GM21717 (cell line): ENCODE measurements around the gene RAB2B.
"Not testable (repeated sequence)": the region's sequence is repeated elsewhere in the genome, so short reads cannot be mapped to it uniquely, and the experiment has no call there.

ENCODE experiments used
- ATAC-seq: cut with Tn5 transposase; IDR thresholded peaks from one replicate; pipeline ENCODE4 v1.9.1; 2021; ENCODE audit warnings: mild to moderate bottlenecking, moderate library complexity; ENCODE audit not compliant: unreplicated experiment

Gene RAB2B

DNA sequence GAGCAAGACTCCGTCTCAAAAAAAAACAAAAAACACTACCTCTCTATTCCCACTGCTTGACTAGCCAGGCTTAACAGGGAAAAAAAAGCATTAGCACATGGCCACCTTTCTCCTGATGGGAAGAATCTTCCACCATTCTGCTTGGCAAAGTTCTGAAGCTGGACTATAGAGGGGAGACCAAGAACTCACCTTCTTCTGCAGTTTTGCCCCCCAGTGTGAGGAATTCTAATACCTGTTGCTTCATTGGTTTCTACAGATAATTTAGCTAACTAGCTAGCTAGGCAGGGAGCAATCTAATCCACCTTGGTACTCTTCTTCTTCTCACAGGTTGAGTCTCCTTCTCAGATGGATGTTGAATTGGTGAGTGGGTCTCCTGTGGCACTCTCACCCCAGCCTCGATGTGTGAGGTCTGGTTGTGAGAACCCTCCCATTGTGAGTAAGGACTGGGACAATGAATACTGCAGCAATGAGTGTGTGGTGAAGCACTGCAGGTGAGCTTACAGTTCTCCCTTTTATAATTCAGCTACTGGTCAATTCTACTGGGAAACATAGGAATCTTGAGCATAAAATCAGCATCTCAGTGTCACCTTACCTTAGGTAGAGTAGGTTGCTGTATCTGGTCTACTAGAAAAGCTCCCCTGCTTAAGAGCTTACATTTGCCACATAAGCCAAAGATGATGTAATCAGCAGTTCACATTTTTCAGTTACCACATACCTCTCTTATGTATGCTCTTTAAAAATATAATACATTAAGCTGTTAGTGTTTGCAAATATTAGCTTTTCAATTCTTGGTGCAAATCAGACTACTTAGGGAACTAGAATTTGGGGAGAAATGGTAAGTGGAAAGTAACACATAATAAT lies 18.4 kb upstream of the RAB2B start:
- ATAC-seq: no peak

DNA sequence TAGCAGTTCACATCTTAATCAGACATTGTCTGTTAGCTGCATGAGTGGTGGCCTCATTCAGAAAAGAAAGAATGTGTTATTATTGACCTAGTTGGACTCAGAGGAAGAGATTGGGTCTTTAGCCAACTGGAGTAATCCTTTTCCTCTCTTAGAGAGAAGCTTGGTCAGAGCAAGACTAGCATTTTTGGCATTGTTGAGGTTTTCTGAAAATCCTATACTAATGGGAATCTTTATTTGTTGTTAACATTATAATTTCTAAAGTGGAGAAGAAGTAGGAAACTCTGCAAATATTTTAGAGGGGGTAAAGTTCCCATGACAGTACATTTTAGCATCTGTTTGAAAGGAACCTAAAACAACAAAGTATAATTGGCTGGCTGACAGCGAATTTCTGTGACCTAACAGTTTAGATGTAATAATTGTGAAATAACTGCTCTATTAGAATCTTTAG lies 9.9 kb upstream of the RAB2B start:
- no peak for ATAC-seq

GRCh38 chr14:21476523-21476924 lies 235 bp downstream of the RAB2B start:
- ATAC-seq: no peak

- no peak for ATAC-seq
Measured at GRCh38 chr14:21475767-21476522, 814 bp downstream of the RAB2B start.

DNA sequence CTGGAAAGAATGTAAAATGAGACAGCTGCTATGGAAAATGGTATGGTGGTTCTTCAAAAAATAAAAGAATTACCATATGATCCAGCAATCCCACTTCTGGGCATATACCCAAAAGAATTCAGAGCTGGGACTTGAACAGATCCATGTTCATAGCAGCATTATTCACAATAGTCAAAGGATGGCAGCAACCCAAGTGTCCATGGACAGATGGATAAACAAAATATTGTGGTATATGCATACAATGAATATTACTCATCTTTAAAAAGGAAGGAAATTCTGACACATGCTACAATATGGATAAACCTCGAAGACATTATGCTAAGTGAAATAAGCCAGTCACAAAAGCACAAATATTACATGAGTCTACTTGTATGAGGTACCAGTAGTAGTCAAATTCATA lies 9.1 kb downstream of the RAB2B start:
- ATAC-seq: no peak

DNA sequence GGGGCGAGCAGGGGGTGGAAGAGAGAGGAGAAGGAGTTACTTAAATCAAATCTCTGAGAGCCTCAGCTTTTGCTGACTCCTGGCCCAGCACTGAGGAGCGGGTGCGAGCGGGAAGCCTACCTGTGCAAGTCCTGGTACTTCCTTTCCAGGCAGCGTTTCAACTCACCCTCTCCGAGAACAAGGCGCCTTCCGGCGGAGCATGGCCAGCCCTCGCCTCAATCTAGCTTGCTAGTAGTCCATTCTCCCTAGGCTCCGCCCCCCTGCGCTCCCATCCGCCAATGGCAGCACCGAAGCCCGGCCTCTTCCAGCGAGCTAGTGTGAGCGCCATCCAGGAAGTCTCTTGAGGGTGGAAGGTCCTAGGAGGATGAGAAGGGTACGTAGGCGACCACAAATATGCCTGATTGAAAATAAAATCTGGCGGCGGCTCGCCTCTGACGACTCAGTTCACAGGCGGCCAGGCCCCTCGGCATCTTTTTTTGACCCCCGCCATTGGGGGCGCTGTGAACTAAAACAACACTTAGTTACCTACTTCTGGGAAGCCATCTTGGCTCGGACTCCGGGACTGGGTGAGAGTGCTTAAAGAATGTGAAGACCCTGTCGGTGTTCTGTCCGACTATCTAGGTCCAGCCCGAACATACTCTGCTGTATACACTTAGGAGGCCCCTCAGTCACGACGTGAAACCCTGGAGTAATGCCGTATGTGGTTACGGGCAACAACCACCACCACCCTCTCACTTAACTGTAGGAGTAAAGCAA lies 20.7 kb downstream of the RAB2B start, which contains the start of gene CHD8:
TSS of gene CHD8 (minus strand) at position 212 of the 756 bp plus-strand sequence. CDS start 24,480 bp downstream, outside the sequence.
- ATAC-seq: peak; percentile 96

DNA sequence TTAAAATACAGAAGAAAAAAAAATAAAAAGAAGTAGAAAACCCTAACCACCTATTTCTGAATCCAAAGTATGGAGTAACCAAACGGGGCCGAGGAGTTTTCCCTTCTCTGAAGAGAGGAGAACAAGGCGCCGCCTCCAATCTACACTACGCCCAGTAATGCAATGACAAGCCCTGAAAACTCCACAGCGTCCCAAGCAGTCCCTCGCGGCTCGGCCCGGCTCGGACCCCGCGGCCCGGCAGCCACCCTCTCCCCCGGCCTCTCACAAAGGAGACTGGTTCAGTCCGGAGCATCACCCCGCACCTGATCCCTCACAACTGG lies 21.2 kb downstream of the RAB2B start:
- peak; percentile 28 for ATAC-seq

GRCh38 chr14:21454843-21455544 lies 21.8 kb downstream of the RAB2B start:
- ATAC-seq: no peak

DNA sequence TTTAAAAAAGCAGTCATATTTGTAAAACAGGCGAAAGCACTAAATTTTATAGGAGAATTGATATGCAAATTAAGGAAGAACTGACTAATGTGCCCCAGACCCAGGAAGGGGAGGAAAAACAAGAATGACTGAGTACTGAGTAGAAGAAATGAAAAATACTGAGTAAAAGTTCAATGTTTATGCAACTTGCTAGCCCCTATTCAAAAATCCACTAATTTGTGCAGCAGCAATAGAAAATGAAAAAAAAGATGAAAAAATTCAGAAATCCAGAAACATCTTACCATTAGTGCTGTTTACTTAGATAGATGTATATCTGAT lies 26.9 kb downstream of the RAB2B start:
- no peak for ATAC-seq

- ATAC-seq: not testable (repeated sequence)
Measured at GRCh38 chr14:21442657-21443056, 34.1 kb downstream of the RAB2B start.

- ATAC-seq: no peak
Measured at GRCh38 chr14:21440859-21441258, 35.9 kb downstream of the RAB2B start.

DNA sequence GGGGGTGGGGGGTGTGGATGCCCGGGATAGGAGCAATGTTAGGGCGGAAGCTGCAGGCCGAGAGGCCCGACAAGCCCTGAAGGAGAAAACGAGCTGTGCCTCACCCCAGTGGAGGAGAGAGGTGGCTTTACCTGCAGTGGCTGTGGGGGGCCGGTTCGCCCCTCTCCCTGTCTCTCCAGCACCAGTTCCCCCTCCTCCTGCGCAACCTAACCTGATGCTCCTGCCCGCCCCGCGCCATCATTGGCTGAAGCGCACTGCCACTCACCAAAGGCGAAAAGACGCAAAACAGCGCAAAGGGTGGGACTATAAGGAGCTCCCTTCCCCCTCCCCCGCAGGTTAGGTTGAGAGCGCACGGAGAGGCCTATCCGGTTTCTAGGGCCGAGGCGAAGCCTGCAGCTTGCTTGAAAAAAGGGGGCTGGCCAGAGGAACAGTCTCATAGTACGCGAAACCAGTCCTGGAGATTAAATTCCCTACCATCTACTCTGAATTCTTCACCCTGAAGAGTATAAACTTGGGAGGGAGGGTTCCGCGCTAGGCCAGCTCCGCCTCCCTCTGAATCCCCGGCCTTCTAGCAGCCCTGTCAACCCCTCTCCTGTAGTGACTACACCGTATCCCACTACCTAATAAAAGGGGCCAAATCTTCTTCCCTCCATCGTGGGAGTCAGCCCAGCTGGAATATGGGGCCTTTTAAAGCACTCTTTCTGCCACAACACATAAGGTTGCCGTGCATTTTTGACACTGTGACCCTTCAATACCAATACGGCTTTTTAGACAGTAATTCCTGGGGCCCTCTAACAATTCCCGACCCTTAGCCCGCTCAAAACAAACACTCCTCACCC lies 39.5 kb downstream of the RAB2B start:
- peak; percentile 97 for ATAC-seq

- ATAC-seq: no peak
Measured at GRCh38 chr14:21436567-21437062, 40.1 kb downstream of the RAB2B start.

GRCh38 chr14:21431126-21431525 lies 45.6 kb downstream of the RAB2B start:
- ATAC-seq: no peak

GRCh38 chr14:21428930-21429329 lies 47.8 kb downstream of the RAB2B start:
- no peak for ATAC-seq

GRCh38 chr14:21426692-21427091 lies 50.1 kb downstream of the RAB2B start:
- no peak for ATAC-seq

GRCh38 chr14:21419528-21419927 lies 57.2 kb downstream of the RAB2B start:
- ATAC-seq: no peak

- no peak for ATAC-seq
Measured at GRCh38 chr14:21415329-21415728, 61.4 kb downstream of the RAB2B start.

- ATAC-seq: no peak
Measured at GRCh38 chr14:21414137-21414631, 62.6 kb downstream of the RAB2B start.
